Left renal cortex interstitium (tissue), 4 donors: ENCODE measurements around the gene PLEKHA5. TPM values are rescaled to one million over a fixed set of nuclear protein-coding genes. Genes with fewer than 3 reads are reported as not detected.
A peak's percentile ranks its signal among the peaks of the same experiment; 100 is the strongest.

ENCODE experiments used
- DNase-seq, 4 donors: peaks; one replicate each; pipeline ENCODE4 v3.0.0-alpha.2; 2013; ENCODE audit warnings: low read depth in 4 of 4, low spot score in 2 of 4, missing footprints in 1 of 4
- polyA plus RNA-seq, 4 donors: library from polyadenylated mRNA; unstranded; fragments of 120-200 nt; gene quantifications; one replicate each; pipeline ENCODE4 v1.2.1, GENCODE V29; 2013; ENCODE audit not compliant: insufficient read length in 4 of 4

PLEKHA5 gene
- polyA plus RNA-seq, 4 donors, result 83.3 to 114 (median 93.5) TPM

DNA sequence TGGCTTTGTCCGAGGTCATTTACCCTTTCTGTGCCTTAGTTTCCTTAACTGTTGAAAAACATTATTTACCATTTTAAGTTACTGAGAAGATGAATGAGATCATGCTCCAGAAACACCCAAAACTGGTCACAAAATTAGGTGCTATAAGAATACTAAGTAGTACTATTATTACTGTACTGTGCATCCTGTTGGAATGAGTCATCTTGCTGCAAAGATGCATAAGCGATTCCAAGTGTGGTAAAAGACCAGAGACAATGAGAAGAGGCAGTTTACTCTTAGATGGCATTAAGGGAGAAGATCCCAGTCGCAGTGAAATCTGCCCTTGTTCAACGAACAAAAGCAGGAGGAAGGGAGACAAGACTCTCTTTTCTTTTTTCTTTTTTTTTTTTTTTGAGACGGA lies 4.2 kb upstream of the PLEKHA5 start:
- DNase-seq, result no peak

DNA sequence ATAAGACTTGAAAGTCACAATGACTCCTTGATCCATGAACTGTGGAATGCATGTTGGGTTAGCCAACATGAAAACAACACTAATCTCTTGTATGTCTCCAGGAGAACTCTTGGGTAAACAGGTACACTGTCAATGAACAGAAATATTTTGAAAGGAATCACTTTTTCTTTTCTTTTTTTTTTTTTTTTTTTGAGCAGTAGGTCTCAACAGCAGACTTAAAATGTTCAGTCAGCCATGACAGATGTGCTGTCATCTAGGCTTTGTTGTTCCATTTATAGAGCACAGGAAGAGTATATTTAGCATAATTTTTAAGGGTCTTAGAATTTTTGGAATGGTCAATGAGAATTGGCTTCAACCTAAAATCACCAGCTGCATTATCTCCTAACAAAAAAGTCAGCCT lies 2.3 kb upstream of the PLEKHA5 start:
- no peak for DNase-seq

DNA sequence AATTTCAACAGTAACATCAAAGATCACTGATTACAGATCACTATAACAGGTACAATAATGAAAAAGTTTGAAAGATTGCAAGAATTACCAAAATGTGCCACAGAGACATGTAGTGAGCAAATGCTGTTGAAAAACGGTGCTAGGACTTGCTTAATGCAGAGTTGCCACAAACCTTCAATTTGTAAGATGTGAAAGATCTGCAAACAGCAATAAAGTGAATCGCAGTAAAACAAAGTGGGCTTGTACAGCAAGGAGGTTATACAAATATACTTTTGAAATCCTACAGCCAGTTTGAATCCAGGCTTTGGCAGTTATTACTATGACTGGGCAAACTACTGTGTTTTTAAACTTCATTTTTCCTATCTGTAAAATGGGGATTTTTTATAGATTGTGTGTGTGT lies 1.0 kb upstream of the PLEKHA5 start:
- no peak for DNase-seq

DNA sequence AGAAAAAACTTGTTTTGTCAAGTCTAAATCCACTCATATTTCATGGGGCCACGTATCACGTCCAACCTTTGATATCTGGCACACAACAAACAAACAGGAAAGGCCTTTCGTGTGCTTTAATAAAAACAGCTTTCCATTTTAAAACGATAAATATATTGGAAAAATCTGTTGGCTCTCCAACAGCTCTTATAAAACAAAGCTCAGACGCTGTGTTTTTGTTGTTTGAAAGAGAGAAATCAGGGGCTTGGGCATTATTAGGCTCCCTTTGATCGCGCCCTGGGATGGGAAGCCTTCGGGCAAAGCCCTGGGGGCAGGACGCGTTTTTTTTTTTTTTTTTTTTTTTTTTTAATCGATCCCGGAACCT lies 429 bp upstream of the PLEKHA5 start:
- DNase-seq, result peak in 2 of 4 donors; percentile 24 to 46

DNA sequence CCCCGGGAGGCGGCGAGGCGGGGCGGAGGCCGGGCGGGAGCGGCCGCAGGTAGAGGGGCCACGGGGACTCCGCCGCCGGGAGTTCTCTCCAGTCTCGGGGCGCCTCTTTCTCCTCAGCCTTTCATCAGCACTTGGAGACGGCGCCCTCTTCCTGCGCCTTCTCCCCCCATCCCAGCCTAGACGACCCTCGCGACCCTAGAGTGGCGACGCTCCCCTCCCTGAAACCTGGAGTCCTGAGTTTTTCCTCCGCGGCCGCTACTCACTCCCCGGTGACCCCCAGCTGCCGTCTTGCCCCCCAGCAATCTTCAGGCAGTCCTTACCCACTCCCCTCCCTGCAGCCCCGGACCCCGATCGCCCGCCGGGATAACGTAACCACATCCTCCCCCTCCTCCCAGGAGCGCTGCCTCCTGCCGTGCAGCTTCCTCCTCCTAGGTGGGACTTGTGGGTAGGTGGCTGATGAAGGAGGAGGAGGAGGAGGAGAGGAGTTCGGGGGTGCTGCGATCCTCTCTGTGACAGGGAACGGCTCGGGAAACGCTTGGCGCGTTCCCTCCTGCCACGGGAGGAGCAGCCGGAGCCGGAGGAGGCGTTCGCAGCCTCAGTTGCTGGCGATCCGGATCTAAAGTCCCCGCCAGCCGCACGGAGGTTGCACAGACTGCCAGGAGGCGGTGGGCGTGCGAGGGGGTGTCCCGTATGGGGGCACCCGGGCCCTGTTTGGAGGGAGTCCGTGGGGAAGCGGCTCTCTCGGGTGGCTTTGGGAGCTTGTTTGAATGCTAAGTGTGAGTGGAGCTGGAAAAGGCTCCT lies 891 bp downstream of the PLEKHA5 start:
- DNase-seq, result peak in 3 of 4 donors; percentile 42 to 65 (median 49)

DNA sequence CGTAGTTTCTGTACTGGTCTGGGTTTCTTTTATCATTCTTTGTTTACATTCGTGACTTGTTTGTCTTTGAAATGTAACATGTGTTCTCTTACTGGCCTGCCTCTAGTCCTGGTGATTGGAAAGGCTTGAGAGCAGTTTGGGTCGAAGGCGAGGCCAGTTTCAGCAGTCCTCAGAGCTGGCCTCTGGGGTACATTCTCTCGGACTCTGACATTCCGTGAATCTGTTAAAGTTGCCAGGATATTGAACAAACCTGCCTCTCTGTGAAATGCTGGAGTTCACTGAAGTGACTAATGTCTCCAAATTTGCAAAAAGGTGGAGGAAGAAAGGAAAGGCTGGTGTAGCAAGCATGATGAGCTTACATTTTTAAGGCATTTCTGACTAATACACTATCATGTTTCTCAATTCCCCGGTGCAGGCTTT lies 1.5 kb downstream of the PLEKHA5 start:
- peak in 3 of 4 donors; percentile 24 to 59 (median 43) for DNase-seq

DNA sequence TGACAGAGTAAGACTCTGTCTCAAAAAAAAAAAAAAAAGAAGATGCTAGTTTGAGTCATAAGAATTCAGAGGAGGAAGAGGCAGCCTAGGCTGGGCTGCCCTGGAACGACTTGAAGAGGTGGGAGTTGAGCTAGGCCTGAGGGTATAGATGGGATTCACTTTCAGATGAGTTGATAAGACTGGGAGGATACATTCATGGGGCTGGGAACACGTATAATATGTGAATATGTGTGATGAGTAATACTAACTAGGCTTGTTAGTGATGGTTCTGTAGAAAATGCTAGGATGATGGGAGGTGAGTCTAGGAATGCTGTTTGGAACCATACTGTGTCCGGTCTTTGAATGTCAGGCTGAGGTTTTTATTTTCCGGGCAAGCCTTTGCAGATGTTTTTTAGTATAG lies 9.0 kb downstream of the PLEKHA5 start:
- no peak for DNase-seq

DNA sequence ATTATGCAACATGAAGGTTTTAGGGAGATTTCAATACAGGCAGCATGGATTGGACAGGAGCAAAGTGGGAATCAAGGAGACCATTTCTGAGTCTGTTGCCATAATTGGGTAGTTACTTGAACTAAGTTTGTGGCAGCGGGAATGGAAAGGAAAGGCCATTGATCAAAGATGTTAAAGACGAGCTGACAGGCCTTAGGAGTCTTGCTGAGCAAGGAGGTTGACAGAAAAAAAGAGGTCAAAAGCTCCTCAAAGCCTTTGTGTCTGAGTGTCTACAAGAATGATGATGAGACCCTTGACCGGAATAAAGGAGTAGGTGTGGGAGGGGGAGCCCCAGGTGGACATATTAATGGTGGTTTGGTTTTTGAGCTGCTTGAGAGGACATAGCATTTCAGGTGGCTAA lies 9.4 kb downstream of the PLEKHA5 start:
- DNase-seq, result no peak

DNA sequence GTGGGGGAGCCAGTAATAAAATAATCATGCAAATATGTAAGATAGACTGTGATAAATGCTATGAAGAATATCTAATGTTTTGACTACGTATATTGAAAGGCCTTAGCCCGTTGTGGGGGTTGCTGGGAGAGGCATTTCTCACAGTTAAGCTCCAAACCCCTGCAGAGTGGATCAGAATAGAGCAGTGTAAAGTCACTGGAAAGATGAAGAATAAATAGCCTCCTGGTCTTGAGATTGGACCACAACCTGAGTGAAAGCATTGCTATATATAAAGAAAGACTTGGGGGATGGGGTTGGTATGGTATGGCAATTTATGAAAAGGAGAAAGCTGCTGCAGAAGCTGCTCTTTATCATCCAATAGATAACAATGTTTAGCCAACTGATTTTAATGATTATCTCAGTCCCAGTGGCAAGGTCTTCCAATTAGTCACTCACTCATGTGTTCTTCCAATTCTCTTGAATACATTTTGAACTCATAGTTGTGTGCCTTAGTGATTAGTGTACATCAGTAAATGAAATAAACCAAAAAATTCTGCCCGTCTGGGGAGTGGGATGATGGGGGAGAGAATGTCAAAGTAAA lies 10.2 kb downstream of the PLEKHA5 start:
- DNase-seq, result no peak

DNA sequence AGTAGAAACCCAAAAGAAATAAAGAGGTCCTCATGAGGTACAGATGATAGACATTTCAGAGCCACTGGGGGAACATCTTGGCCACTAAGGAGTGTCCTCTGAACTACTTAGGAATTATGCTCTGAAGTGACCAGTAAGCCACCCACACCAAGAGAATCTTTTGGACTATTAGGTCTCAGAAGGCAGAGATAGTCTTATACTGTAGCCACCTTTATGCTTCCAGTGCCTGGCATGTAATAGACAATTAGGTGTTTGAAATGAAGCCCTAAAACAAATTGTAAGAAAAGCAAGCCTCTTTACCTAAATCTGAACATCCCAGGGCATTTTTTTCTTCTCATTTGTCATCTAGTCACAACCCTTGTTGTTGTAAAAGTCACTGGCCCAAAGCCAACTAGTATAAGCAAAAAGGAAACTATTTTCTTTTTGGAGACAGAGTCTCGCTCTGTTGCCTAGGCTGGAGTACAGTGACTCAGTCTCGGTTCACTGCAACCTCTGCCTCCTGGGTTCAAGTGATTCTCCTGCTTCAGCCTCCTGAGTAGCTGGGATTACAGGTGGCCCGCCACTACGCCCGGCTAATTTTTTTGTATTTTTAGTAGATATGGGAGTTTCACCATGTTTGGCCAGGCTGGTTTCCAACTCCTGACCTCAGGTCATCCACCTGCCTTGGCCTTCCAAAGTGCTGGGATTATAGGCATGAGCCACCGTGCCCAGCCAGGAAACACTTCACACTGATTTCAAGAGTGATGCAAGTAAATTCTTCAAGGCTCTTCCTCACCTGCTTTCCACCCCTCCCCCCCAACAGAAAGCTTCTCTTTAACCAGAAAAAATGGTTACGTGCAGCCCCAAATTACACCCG lies 11.1 kb downstream of the PLEKHA5 start:
- DNase-seq, result no peak

DNA sequence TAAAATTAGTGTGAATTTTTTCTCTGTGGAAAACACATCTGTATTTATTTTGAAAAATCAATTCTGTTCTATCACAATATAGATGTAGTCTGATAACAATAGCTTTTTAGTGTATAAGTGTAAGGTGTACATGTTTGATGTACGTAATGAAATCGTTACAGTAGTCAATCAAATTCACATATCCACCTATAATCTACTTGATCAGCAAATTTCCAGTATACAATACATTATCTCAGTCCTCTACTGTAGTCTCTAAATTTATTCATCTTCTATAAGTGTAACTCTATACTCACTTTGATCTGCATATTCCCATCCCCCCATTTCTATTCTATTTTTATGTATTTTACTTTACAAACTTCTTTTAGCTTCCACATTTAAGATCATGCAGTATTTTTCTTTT lies 13.0 kb downstream of the PLEKHA5 start:
- DNase-seq, result no peak

DNA sequence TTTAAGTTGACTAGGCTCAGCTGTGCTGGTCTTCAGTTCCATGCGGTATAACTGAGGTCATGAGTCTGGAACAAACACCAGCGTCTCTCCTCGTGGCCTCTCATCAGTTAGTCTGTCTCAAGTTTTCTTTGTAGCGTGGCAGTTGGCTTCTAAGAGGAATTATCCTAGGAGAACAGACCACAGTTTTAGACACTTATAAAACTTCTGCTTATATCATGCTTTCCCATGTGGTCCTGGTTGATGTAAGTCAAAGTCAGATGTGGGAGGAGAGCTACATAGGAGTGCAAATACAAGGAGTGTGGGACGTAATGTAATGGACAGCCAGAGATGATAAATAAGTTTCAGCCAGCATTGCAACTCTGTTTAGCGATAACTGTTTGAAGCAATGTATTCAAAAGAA lies 14.8 kb downstream of the PLEKHA5 start:
- DNase-seq, result no peak

DNA sequence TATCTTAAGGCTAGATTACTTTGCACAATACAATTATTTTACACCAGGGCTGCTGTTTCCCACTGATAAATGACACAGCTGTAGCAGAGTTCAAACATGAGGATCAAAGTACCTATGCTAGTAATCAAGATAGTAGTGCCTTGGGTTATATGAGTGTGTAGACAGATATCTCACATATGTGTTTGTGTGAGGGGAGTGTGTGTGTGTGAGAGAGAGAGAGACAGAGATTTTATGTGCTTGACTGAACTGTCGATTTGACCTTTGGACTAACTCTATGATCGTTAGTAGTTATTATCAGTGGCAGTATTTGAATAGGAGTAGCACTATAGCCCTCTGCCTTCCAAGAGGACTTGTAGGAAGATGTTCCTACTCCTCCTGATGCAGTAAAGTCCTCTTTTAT lies 15.5 kb downstream of the PLEKHA5 start:
- DNase-seq, result no peak

DNA sequence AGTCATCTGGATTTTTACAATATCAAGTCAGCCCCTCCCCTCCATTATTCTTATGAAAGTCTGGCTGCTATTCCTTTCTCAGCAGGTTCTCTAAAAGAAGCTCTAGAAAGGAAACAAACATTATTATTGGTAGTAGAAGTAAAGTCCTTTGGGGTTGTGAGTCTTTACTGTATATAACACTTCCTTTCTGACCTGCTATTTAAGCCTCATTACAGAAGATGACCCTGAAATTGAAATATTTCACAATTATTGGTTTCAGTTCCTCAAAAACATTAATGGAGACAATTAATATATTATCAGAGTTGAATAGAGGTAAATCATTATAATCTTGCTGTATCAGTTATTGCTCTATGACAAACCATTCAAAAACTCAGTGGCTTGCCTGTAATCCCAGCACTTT lies 19.3 kb downstream of the PLEKHA5 start:
- no peak for DNase-seq

DNA sequence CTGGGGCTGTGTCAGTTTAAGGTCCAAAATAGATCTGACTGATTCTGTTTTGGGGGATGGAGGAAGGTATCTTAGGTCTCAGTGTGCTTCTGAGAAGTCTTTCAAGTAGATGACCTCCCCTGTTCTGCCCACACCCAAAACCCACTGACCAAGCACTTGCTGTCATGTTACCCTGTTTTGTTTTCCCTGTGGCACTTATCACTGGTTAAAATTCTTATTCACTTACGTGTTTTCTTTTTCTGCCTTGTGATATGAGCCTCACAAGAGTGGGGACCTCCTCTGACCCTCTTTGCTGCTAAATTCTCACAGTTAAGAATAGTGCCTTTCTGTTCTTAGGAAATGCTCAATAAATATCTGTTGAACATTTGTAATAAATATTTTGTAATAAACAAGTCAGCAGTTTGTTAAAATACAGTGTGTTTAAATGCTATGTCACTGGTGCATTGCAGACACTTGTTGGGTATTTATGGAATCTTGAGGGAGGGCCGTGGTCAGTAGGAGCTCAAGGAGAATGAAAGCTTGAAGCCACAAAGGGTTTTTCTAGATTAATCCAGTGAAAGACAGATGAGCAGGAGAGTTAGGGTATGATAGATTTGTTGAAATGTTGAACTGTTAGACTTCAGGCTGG lies 20.9 kb downstream of the PLEKHA5 start:
- no peak for DNase-seq

DNA sequence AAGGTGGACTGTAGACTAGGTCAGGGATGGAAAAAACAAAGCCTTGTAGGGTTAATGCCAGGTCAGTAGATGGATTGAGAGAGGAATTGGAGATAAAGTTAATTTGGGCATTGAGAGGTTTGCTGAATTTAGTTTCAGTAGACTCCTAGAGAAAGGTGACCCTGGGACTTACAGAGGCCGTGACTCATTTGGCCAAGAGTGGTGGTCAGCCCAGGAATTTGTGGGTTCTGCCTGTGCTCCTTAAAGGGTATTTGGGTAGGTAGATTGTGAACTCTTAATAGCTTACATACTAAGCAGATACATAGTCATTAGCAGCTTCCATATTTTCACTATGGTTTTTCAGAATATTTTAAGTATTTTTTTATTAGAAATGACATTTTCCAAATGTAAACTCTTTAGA lies 21.8 kb downstream of the PLEKHA5 start:
- no peak for DNase-seq

DNA sequence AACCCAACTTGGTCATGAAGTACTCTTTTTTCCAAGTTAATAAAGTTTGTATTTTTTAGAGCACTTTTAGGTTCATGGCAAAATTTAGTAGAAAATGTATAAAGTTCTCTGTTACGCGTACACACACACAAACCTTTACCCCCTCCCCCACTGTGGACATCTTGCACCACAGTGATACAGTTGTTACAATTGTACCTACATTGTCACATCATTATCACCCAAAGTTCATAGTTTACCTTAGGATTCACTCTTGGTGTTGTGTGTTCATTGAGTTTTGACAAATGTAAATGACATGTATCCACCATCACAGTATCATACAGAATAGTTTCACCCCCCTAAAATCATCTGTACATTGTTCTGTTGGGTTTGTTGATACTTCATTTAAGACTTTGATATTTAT lies 23.9 kb downstream of the PLEKHA5 start:
- DNase-seq, result no peak

DNA sequence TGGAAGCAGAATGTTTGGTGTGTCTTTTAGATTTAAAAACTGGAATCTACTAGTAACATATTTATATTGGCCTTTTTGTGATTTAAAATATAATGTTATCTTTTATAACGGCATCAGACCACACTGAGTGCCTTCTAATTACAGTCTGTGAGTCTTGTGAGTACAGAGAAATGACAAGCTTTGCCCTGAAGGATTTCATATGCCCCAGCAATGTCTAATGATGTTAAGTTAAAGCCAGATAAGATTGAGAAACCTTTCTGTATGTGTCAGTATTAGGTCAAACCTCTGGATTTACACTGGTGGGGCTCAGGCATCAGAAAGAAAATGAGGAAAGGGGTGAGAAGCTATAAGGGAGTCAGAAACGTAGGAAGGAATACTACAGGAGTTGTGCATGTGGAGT lies 25.2 kb downstream of the PLEKHA5 start:
- no peak for DNase-seq

DNA sequence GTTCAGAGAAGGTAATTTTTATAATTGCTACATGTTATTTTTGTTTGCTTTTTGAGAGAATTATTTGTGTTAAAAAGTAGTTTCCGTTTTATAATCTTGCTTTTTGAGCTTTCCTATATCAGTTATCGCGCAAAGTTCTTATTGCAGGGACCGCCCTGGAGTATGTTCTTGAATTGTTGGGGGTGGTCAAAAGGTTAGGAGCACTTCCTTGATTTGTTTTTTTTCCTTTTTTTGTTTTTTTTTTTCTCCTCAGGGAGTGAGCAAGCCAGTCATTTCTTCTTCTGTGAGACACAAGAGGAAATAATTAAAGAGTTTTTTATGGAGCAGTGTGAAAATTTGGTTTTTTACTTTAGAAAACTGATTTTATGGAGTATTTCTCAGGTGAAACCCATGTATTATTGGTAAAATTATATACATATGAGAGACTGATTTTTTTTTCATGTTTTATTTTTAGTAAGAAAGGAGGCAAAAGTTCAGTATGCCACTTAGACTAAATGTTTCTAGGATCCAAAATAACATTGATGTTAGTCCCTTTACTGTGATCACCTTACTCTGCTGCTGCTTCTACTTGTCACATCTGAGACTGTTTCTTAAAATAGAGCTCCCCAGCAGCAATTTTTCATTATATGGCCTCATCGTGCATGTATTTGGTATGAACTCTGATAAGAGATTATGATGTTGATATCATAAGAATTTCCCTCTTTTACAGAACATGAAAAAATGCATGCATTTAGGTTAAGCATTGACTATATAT lies 26.6 kb downstream of the PLEKHA5 start:
- DNase-seq, result no peak

DNA sequence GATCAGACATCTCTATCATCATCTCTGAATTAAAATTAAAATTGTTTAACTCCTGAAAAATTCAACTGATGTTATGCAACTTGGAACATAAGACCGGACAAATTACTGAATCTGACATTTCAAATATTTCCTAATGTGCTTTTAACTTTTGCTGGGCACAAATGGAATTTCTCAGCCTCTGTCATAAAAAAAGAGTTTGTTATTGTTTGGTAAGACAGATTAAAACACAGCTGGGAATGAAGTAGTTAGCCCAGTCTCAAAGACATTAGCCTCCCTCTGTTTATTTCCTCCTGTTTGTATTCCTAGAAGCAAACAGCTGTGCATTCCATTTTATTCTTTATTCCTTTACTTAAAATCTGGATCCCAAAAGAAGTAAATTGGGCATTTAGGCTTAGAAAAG lies 29.4 kb downstream of the PLEKHA5 start:
- no peak for DNase-seq
